GM20000 (cell line): ENCODE measurements around the gene CMTM7.

Source experiments
- DNase-seq: peaks from one replicate; pipeline ENCODE4 v3.0.0; 2012; ENCODE audit warnings: low spot score
- CTCF ChIP-seq: IDR thresholded peaks from 2 replicates; pipeline ENCODE4 v1.5.1; 2012; ENCODE audit warnings: mild to moderate bottlenecking, control low read depth; ENCODE audit errors: extremely low read depth, missing control alignments

The CMTM7 gene

GRCh38 chr3:32440611-32441350 is 49.1 kb downstream of the CMTM7 start:
- no peak for DNase-seq
- TF ChIP-seq CTCF: no peak

- no peak for TF ChIP-seq CTCF
- DNase-seq: no peak
Measured at GRCh38 chr3:32442766-32443165, 51.1 kb downstream of the CMTM7 start.

GRCh38 chr3:32443478-32443877 is 51.8 kb downstream of the CMTM7 start:
- no peak for TF ChIP-seq CTCF
- no peak for DNase-seq

- no peak for DNase-seq
- TF ChIP-seq CTCF: no peak
Measured at GRCh38 chr3:32447865-32448400, 56.3 kb downstream of the CMTM7 start.

- DNase-seq: no peak
- no peak for TF ChIP-seq CTCF
Measured at GRCh38 chr3:32448686-32449474, 57.2 kb downstream of the CMTM7 start.

- no peak for DNase-seq
- TF ChIP-seq CTCF: no peak
Measured at GRCh38 chr3:32449691-32450090, 58.0 kb downstream of the CMTM7 start.

- no peak for TF ChIP-seq CTCF
- no peak for DNase-seq
Measured at GRCh38 chr3:32450426-32450825, 58.8 kb downstream of the CMTM7 start.
